ENCODE results near the gene LHFPL3.

Gene LHFPL3

DNA sequence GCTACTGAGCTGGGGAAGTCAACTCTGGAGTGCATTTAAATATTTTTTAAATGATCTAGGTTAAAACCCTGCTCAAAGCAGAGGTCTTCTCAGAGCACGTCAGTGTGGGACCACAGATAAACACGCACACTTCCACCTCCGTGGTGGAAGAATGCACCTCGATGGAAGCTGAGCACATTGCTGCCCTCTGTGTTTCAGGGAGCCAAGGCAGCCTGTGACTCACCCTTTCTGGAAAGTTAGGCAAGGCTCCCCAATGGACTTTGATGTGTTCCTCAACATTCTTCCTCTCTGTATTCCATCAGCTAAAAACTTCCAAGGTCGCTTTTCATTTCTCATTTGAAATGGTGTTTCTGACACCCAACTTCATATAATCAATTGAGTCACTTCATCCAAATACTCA lies 514.8 kb downstream of the LHFPL3 start:
- no peak for TF ChIP-seq EZH2 (IDR thresholded peaks at IDR 0.05; ENCODE audit: borderline replicate concordance, low read depth, low read length, severe bottlenecking)
- TF ChIP-seq CTCF (IDR thresholded peaks at IDR 0.05; ENCODE audit: borderline replicate concordance, extremely low read depth, low read length, poor library complexity, severe bottlenecking), result no peak
- H3K9ac ChIP-seq (ENCODE audit: low read depth, low read length), result no peak overlapping the region
- H3K79me2 ChIP-seq (ENCODE audit: insufficient read depth, low read length), result no peaks in the 10 kb centered on the region
- ATAC-seq (ENCODE audit: insufficient read depth, low read depth) (no peak), DNase-seq (no peak)
- H3K36me3 ChIP-seq (ENCODE audit: insufficient read depth, low read length), result no peaks in the 10 kb centered on the region
- no peak overlapping the region for H3K4me2 ChIP-seq (ENCODE audit: insufficient read depth, low read length)
- peaks cover 2% of the 10 kb centered on the region; the same call in 1 of the 2 replicates for H4K20me1 ChIP-seq (ENCODE audit: insufficient read depth, low read length)
- H3K9me3 ChIP-seq (ENCODE audit: insufficient read depth, low read length, severe bottlenecking), result no peaks in the 10 kb centered on the region
- H3K4me3 ChIP-seq (ENCODE audit: low read depth in 1 of 2, low read length in 2 of 2), result no peak overlapping the region
- no peak overlapping the region for H2AFZ ChIP-seq (ENCODE audit: low read depth, low read length)
- no peaks in the 10 kb centered on the region for H3K4me1 ChIP-seq (ENCODE audit: insufficient read depth, low read length)
- no peak overlapping the region for H3K27ac ChIP-seq (ENCODE audit: low read length)
- peaks cover 16% of the 10 kb centered on the region for H3K27me3 ChIP-seq (ENCODE audit: insufficient read depth, low read length, poor library complexity)

DNA sequence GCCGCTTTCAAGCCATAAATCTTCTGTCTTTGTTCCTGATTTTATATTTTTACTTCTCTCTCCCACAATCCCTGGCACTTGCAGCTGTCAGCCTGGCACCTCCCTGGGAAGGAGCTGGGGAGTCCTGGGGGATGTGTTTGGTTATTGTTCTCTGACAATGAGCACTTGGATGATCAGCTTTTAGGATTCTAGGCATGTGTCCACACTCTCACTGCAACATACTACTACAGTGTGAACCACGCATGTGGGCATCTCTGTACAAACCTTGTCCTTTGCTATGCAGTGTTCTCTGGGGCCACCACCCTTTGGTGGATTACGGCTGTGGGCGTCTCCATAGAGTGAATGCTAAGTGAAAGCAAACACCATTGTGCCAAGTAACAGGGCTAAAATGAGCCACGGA lies 517.2 kb downstream of the LHFPL3 start:
- no peak for ATAC-seq (ENCODE audit: insufficient read depth, low read depth)
- Histone ChIP-seq H3K27me3 (ENCODE audit: insufficient read depth, low read length, poor library complexity) (peaks cover 16% of the 10 kb centered on the region), H3K79me2 (ENCODE audit: insufficient read depth, low read length) (no peaks in the 10 kb centered on the region), H3K4me1 (ENCODE audit: insufficient read depth, low read length) (no peaks in the 10 kb centered on the region), H3K9me3 (ENCODE audit: insufficient read depth, low read length, severe bottlenecking) (no peaks in the 10 kb centered on the region), H4K20me1 (ENCODE audit: insufficient read depth, low read length) (peaks cover 2% of the 10 kb centered on the region; the same call in 1 of the 2 replicates), H3K4me3 (ENCODE audit: low read depth in 1 of 2, low read length in 2 of 2) (no peak overlapping the region), H3K9ac (ENCODE audit: low read depth, low read length) (no peak overlapping the region), H3K36me3 (ENCODE audit: insufficient read depth, low read length) (no peaks in the 10 kb centered on the region), H2AFZ (ENCODE audit: low read depth, low read length) (no peak overlapping the region), H3K4me2 (ENCODE audit: insufficient read depth, low read length) (no peak overlapping the region), H3K27ac (ENCODE audit: low read length) (no peak overlapping the region)
- TF ChIP-seq EZH2 (IDR thresholded peaks at IDR 0.05; ENCODE audit: borderline replicate concordance, low read depth, low read length, severe bottlenecking), result no peak
- TF ChIP-seq CTCF (IDR thresholded peaks at IDR 0.05; ENCODE audit: borderline replicate concordance, extremely low read depth, low read length, poor library complexity, severe bottlenecking), result no peak
- DNase-seq, result no peak

GRCh38 chr7:104846731-104847130 lies 518.3 kb downstream of the LHFPL3 start:
- no peak overlapping the region for H3K9ac ChIP-seq (ENCODE audit: low read depth, low read length)
- no peaks in the 10 kb centered on the region for H3K4me1 ChIP-seq (ENCODE audit: insufficient read depth, low read length)
- H3K9me3 ChIP-seq (ENCODE audit: insufficient read depth, low read length, severe bottlenecking), result no peaks in the 10 kb centered on the region
- H3K4me2 ChIP-seq (ENCODE audit: insufficient read depth, low read length), result no peak overlapping the region
- H3K27ac ChIP-seq (ENCODE audit: low read length), result no peak overlapping the region
- ATAC-seq (ENCODE audit: insufficient read depth, low read depth), result no peak
- DNase-seq, result no peak
- no peaks in the 10 kb centered on the region for H3K36me3 ChIP-seq (ENCODE audit: insufficient read depth, low read length)
- peaks cover 2% of the 10 kb centered on the region; the same call in 1 of the 2 replicates for H4K20me1 ChIP-seq (ENCODE audit: insufficient read depth, low read length)
- H3K79me2 ChIP-seq (ENCODE audit: insufficient read depth, low read length), result no peaks in the 10 kb centered on the region
- H3K4me3 ChIP-seq (ENCODE audit: low read depth in 1 of 2, low read length in 2 of 2), result no peak overlapping the region
- no peak for TF ChIP-seq CTCF (IDR thresholded peaks at IDR 0.05; ENCODE audit: borderline replicate concordance, extremely low read depth, low read length, poor library complexity, severe bottlenecking)
- no peak for TF ChIP-seq EZH2 (IDR thresholded peaks at IDR 0.05; ENCODE audit: borderline replicate concordance, low read depth, low read length, severe bottlenecking)
- no peak overlapping the region for H2AFZ ChIP-seq (ENCODE audit: low read depth, low read length)
- peaks cover 17% of the 10 kb centered on the region for H3K27me3 ChIP-seq (ENCODE audit: insufficient read depth, low read length, poor library complexity)
